Activated CD8-positive, alpha-beta memory T cell treated with anti-CD3 and anti-CD28 coated beads for 36 hours (primary cell): Measurements from ENCODE around the gene OR4X1. TPM values are rescaled to one million over a fixed set of nuclear protein-coding genes. Genes with fewer than 3 reads are reported as not detected.
"Not testable (repeated sequence)": the region's sequence is repeated elsewhere in the genome, so short reads cannot be mapped to it uniquely, and the experiment has no call there.

ENCODE experiments used
- CTCF ChIA-PET: fragments of 350-600 bp; sonication (Branson Sonifier 250); formaldehyde crosslinking; loops from one replicate; lab custom pipeline; 2021; ENCODE audit warnings: antibody characterized with exemption; lab: Charles Lee
- POLR2A ChIA-PET: fragments of 350-600 bp; sonication (Branson Sonifier 250); formaldehyde crosslinking; loops from one replicate; lab custom pipeline; 2021; ENCODE audit warnings: antibody characterized with exemption; lab: Charles Lee
- total RNA-seq, 2 experiments: library from RNA; stranded (reverse); gene quantifications; one replicate each; pipeline ENCODE4 v1.2.3, GENCODE V29; 2021

The OR4X1 gene
- total RNA-seq: not detected

- CTCF ChIA-PET: no interaction called here
- POLR2A ChIA-PET: no interaction called here
Observed at GRCh38 chr11:48263423-48263911, at the start of gene OR4X1. Gene OR4X1 (plus strand): TSS chr11:48263861. CDS start chr11:48263861, 0 bp downstream.

- ChIA-PET POLR2A (no interaction called here), CTCF (no interaction called here)
Observed at GRCh38 chr11:48216510-48216909, 47.2 kb upstream of the OR4X1 start, which contains the start of gene OR4B1. Gene OR4B1 (plus strand): TSS chr11:48216810. CDS start chr11:48216810, 0 bp downstream.

- POLR2A ChIA-PET: no interaction called here
- CTCF ChIA-PET: no interaction called here
Observed at GRCh38 chr11:48228761-48229160, 34.9 kb upstream of the OR4X1 start.

GRCh38 chr11:48230057-48230456 is 33.6 kb upstream of the OR4X1 start:
- CTCF ChIA-PET, POLR2A ChIA-PET: not testable (repeated sequence)

- CTCF ChIA-PET: interaction anchor here (0.6 kb wide), 1 partner anchor 315 kb away, joined by 3 read pairs; no protein-coding TSS in a partner anchor
Observed at GRCh38 chr11:48237727-48238126, 25.9 kb upstream of the OR4X1 start.

GRCh38 chr11:48242501-48242900 is 21.2 kb upstream of the OR4X1 start:
- CTCF ChIA-PET: no interaction called here
- POLR2A ChIA-PET: no interaction called here

More at GRCh38 chr11:48237727-48238126, 25.9 kb upstream of the OR4X1 start:
- POLR2A ChIA-PET: no interaction called here

- ChIA-PET CTCF (no interaction called here), POLR2A (no interaction called here)
Observed at GRCh38 chr11:48244804-48245203, 18.9 kb upstream of the OR4X1 start, which contains the start of gene OR4X2. Gene OR4X2 (plus strand): TSS chr11:48245104. CDS start chr11:48245104, 0 bp downstream.

GRCh38 chr11:48248902-48249301 is 14.8 kb upstream of the OR4X1 start:
- CTCF ChIA-PET: no interaction called here
- POLR2A ChIA-PET: no interaction called here

GRCh38 chr11:48261600-48261999 is 2.1 kb upstream of the OR4X1 start:
- CTCF ChIA-PET: no interaction called here

GRCh38 chr11:48270621-48271020 is 7.0 kb downstream of the OR4X1 start:
- ChIA-PET CTCF (no interaction called here), POLR2A (no interaction called here)

More at GRCh38 chr11:48261600-48261999, 2.1 kb upstream of the OR4X1 start:
- POLR2A ChIA-PET: no interaction called here

- ChIA-PET CTCF (no interaction called here), POLR2A (no interaction called here)
Observed at GRCh38 chr11:48272606-48273005, 8.9 kb downstream of the OR4X1 start.

GRCh38 chr11:48305923-48306322 is 42.3 kb downstream of the OR4X1 start, which contains the start of gene OR4S1:
Gene OR4S1 (plus strand): TSS chr11:48306223. CDS start chr11:48306223, 0 bp downstream.
- POLR2A ChIA-PET: no interaction called here
- CTCF ChIA-PET: no interaction called here

- ChIA-PET CTCF (interaction anchor here (0.7 to 1.1 kb wide), 2 partner anchors 9 to 34 kb away, joined by 3 read pairs; no protein-coding TSS in a partner anchor), POLR2A (no interaction called here)
Observed at GRCh38 chr11:48307760-48308386, 44.2 kb downstream of the OR4X1 start.

GRCh38 chr11:48313590-48313989 is 49.9 kb downstream of the OR4X1 start:
- CTCF ChIA-PET, POLR2A ChIA-PET: not testable (repeated sequence)

Other genes with a start within 250 kb of the OR4X1 start
- not detected for gene OR4B1, start 47.1 kb upstream of the OR4X1 start, total RNA-seq
- gene OR4X2, start 18.8 kb upstream of the OR4X1 start, total RNA-seq: not detected
- not detected for gene OR4S1, start 42.4 kb downstream of the OR4X1 start, total RNA-seq
- not detected for gene OR4C3, start 61.1 kb downstream of the OR4X1 start, total RNA-seq
- not detected for gene OR4C5, start 102.6 kb downstream of the OR4X1 start, total RNA-seq
- not detected for gene OR4A47, start 224.9 kb downstream of the OR4X1 start, total RNA-seq